Neutrophil (primary cell): ENCODE results near the gene MTMR2.

ENCODE experiments used
- H3K27ac ChIP-seq: fragments of 200-600 bp; sonication (generic); 2 replicates; pipeline ENCODE4 v1.5.1; 2016; ENCODE audit warnings: mild to moderate bottlenecking, moderate library complexity
- H3K27me3 ChIP-seq: fragments of 200-600 bp; sonication (generic); 2 replicates; pipeline ENCODE4 v1.6.0; 2016; ENCODE audit warnings: mild to moderate bottlenecking
- H3K36me3 ChIP-seq: fragments of 200-600 bp; sonication (generic); 2 replicates; pipeline ENCODE4 v1.5.1; 2017
- H3K4me1 ChIP-seq, 2 experiments: fragments of 200-600 bp in 1 of 2; sonication (generic) in 1 of 2; 1 replicate in 1 of 2; 2 replicates in 1 of 2; pipeline versions ENCODE4 v1.5.1 to v1.6.1; 2013 to 2016; ENCODE audit warnings: low read depth in 1 of 2, low read length in 1 of 2, mild to moderate bottlenecking in 1 of 2, moderate library complexity in 1 of 2; ENCODE audit not compliant: control insufficient read depth in 1 of 2, insufficient read depth in 1 of 2
- H3K4me3 ChIP-seq, 2 experiments: fragments of 200-600 bp in 1 of 2; sonication (generic) in 1 of 2; 1 replicate in 1 of 2; 2 replicates in 1 of 2; pipeline ENCODE4 v1.5.1; 2013 to 2016; ENCODE audit warnings: low read depth in 1 of 2, low read length in 1 of 2, mild to moderate bottlenecking in 1 of 2, moderate library complexity in 1 of 2
- H3K9me3 ChIP-seq: fragments of 200-600 bp; sonication (generic); 2 replicates; pipeline ENCODE4 v1.5.1; 2016
- TF ChIP-seq, protein P1 (sequence below): fragments of 200-600 bp; sonication (generic); IDR thresholded peaks from 2 replicates; pipeline ENCODE4 v1.5.1; 2016; ENCODE audit warnings: antibody characterized with exemption

MTMR2 gene

DNA sequence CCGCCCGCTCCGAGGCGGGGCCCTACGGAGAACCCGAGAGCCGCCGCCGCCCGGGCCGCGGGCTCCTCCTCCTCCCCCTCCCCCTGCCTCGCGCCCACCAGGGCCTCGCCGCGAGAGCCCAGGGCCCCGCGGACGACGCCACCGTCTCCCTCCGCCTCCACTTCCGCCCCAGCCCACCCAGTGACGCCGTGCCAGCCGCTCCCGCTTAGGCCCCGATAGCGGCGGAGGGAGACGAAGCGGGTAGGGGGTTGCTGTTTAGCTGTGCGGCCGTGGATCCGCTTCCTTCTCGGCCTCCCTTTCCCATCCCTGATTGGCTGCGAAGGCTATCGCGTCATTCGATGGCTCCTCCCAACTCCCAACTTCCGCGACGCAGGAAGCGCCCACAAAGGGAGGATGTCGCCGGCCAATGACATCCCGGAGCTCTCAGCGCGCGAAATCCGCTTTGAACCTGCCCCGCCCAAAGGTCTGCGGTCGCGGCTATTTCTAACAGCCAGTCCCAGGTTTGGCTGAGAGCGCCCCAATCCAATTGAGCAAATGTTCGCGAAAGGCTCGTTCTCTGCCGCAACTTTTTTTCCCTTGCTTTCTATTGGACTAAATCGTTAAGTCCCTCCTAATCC, 134.3 kb downstream of the MTMR2 start, which contains the start of gene FAM76B:
TSS of gene FAM76B (minus strand) at position 277 of the 617 bp plus-strand sequence. CDS start 304 bp downstream, outside the sequence.
- H3K27me3 ChIP-seq, result no peaks in the 10 kb centered on the region
- H3K27ac ChIP-seq, result peak within 1 kb of the TSS; percentile 100
- TF ChIP-seq, protein P1, sequence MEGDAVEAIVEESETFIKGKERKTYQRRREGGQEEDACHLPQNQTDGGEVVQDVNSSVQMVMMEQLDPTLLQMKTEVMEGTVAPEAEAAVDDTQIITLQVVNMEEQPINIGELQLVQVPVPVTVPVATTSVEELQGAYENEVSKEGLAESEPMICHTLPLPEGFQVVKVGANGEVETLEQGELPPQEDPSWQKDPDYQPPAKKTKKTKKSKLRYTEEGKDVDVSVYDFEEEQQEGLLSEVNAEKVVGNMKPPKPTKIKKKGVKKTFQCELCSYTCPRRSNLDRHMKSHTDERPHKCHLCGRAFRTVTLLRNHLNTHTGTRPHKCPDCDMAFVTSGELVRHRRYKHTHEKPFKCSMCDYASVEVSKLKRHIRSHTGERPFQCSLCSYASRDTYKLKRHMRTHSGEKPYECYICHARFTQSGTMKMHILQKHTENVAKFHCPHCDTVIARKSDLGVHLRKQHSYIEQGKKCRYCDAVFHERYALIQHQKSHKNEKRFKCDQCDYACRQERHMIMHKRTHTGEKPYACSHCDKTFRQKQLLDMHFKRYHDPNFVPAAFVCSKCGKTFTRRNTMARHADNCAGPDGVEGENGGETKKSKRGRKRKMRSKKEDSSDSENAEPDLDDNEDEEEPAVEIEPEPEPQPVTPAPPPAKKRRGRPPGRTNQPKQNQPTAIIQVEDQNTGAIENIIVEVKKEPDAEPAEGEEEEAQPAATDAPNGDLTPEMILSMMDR, result peak; percentile 40
- peaks cover 19 to 26% of the 10 kb centered on the region in 2 experiments for H3K4me1 ChIP-seq
- peaks cover 33% of the 10 kb centered on the region for H3K36me3 ChIP-seq
- H3K4me3 ChIP-seq, result peak within 1 kb of the TSS; percentile 85 to 94
- H3K9me3 ChIP-seq, result no peaks in the 10 kb centered on the region

DNA sequence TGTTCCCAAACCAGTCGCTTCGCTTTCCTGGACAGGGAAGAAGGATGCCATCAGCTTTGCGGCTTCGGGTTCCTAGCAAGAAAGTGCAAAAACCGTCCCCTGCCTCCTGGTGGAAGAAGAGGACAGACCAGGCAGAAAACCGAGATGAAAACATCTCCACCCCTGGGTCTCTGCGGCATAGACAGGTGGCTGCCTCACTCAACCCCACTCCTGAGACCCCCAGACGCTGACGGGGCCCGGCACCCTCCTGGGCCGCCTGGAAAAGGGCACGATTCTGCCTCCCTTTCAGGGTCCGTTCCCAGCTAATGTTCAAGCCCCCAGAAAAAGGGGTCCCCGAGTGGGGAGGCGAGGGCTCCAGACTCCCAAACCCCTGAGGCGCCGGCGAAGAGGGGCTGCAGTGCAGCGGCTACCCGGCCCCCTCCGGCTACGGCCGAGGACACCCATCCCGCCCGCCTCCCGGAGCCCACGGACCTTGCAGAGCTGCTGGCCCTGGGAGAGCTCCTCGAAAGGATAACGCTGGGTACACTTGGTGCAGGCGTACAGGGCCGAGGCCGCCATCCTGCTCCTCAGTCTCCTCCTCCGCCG, 134.9 kb downstream of the MTMR2 start:
- peak overlapping the region; percentile 85 to 94 for H3K4me3 ChIP-seq
- peak overlapping the region; percentile 100 for H3K27ac ChIP-seq
- peaks cover 39% of the 10 kb centered on the region for H3K36me3 ChIP-seq
- TF ChIP-seq, protein P1, result no peak
- peaks cover 19 to 26% of the 10 kb centered on the region in 2 experiments for H3K4me1 ChIP-seq
- H3K9me3 ChIP-seq, result no peaks in the 10 kb centered on the region
- H3K27me3 ChIP-seq, result no peaks in the 10 kb centered on the region
